Endodermal cell (in vitro differentiated cells): ENCODE results near the gene ANKRD33B. TPM values are rescaled to one million over a fixed set of nuclear protein-coding genes. Genes with fewer than 3 reads are reported as not detected.

Experiments
- DNase-seq: peaks from one replicate; pipeline ENCODE4 v3.0.0-alpha.2; 2017
- H3K27ac ChIP-seq: 2 replicates; pipeline ENCODE4 v1.5.1; 2013; ENCODE audit warnings: mild to moderate bottlenecking, low read depth, low read length, moderate library complexity
- H3K27me3 ChIP-seq: 2 replicates; pipeline ENCODE4 v1.6.1; 2013; ENCODE audit warnings: mild to moderate bottlenecking, low read length, moderate library complexity; ENCODE audit not compliant: insufficient read depth, control insufficient read depth, poor library complexity, severe bottlenecking
- H3K36me3 ChIP-seq: 2 replicates; pipeline ENCODE4 v1.7.0; 2013; ENCODE audit warnings: mild to moderate bottlenecking, low read length, moderate library complexity; ENCODE audit not compliant: control insufficient read depth, insufficient read depth
- H3K4me1 ChIP-seq: one replicate; pipeline ENCODE4 v1.7.0; 2013; ENCODE audit warnings: low read length; ENCODE audit not compliant: control insufficient read depth, insufficient read depth
- H3K4me3 ChIP-seq: 2 replicates; pipeline ENCODE4 v1.5.1; 2013; ENCODE audit warnings: mild to moderate bottlenecking, low read length, moderate library complexity
- H3K9ac ChIP-seq: 2 replicates; pipeline ENCODE4 v1.6.1; 2013; ENCODE audit warnings: mild to moderate bottlenecking, low read length, moderate library complexity; ENCODE audit not compliant: poor library complexity, severe bottlenecking; ENCODE audit errors: extremely low read depth
- H3K9me3 ChIP-seq: 2 replicates; pipeline ENCODE4 v1.6.1; 2013; ENCODE audit warnings: mild to moderate bottlenecking, low read length, moderate library complexity; ENCODE audit not compliant: control insufficient read depth
- H3K27ac Mint-ChIP-seq: 2 replicates; pipeline ENCODE4 v1.8.0; 2020; ENCODE audit warnings: mixed read lengths
- H3K27me3 Mint-ChIP-seq: 2 replicates; pipeline ENCODE4 v1.8.0; 2021; ENCODE audit warnings: mild to moderate bottlenecking, mixed read lengths; ENCODE audit not compliant: insufficient read depth
- H3K36me3 Mint-ChIP-seq: 2 replicates; pipeline ENCODE4 v1.8.0; 2020; ENCODE audit warnings: low read depth, mixed read lengths
- H3K4me1 Mint-ChIP-seq: 2 replicates; pipeline ENCODE4 v1.8.0; 2020; ENCODE audit warnings: mixed read lengths
- H3K4me3 Mint-ChIP-seq: 2 replicates; pipeline ENCODE4 v1.8.0; 2020; ENCODE audit warnings: mild to moderate bottlenecking, moderate library complexity, mixed read lengths
- H3K9me3 Mint-ChIP-seq: 2 replicates; pipeline ENCODE4 v1.8.0; 2020; ENCODE audit warnings: mild to moderate bottlenecking, mixed read lengths
- CTCF ChIP-seq: fragments of 200-600 bp; sonication (generic); conservative IDR thresholded peaks from 2 replicates; pipeline ENCODE4 v1.5.0; 2021; ENCODE audit warnings: antibody characterized with exemption, mild to moderate bottlenecking
- WGBS, 2 experiments: methylation state at CpG; one replicate each; pipeline versions ENCODE4 v1.1.5 to v1.1.7; 2013; ENCODE audit warnings: missing lambda C conversion rate in 2 of 2, mixed read lengths in 1 of 2; ENCODE audit not compliant: insufficient coverage in 1 of 2, insufficient read length in 1 of 2; 5-methylcytosine and 5-hydroxymethylcytosine counted together
- total RNA-seq, 2 donors: library from RNA; stranded (reverse); fragmentation: NEBNext Ultra II Directional in 1 of 2; extraction: Animal tissue kit (Norgen Biotek cat#: 25700) in 1 of 2; gene quantifications; 2 replicates in 1 of 2; 3 replicates in 1 of 2; pipeline ENCODE4 v1.2.1, GENCODE V29; 2021

Gene ANKRD33B
- total RNA-seq, 2 donors from 2014 or later = 21.9 to 37.2 TPM

- no peaks in the 10 kb centered on the region for H3K27me3 ChIP-seq
- no peak overlapping the region for H3K27ac ChIP-seq
- H3K4me1 ChIP-seq = no peaks in the 10 kb centered on the region
- no peaks in the 10 kb centered on the region for H3K27me3 Mint-ChIP-seq
- DNase-seq = no peak
- H3K9ac ChIP-seq = no peak overlapping the region
- peaks cover 3% of the 10 kb centered on the region for H3K36me3 ChIP-seq
- H3K9me3 ChIP-seq = no peaks in the 10 kb centered on the region
- TF ChIP-seq CTCF = no peak
- H3K9me3 Mint-ChIP-seq = no peaks in the 10 kb centered on the region
- 96% methylated on average over 1 of the region's 1 CpG; no CpG with 5 or more reads in 1 of the 2 experiments for WGBS, 2 experiments
- H3K4me1 Mint-ChIP-seq = peaks cover 4% of the 10 kb centered on the region
- H3K4me3 Mint-ChIP-seq = no peak overlapping the region
- H3K27ac Mint-ChIP-seq = no peak overlapping the region
- H3K4me3 ChIP-seq = no peak overlapping the region
- H3K36me3 Mint-ChIP-seq = peaks cover 2% of the 10 kb centered on the region
Measured at GRCh38 chr5:10599113-10599512, 35.2 kb downstream of the ANKRD33B start.

- H3K27ac Mint-ChIP-seq = no peak overlapping the region
- Histone ChIP-seq H3K9ac (no peak overlapping the region), H3K36me3 (peaks cover 3% of the 10 kb centered on the region), H3K27ac (no peak overlapping the region), H3K27me3 (no peaks in the 10 kb centered on the region), H3K4me3 (no peak overlapping the region), H3K4me1 (no peaks in the 10 kb centered on the region), H3K9me3 (no peaks in the 10 kb centered on the region)
- peaks cover under 1% of the 10 kb centered on the region for H3K4me1 Mint-ChIP-seq
- DNase-seq = no peak
- H3K27me3 Mint-ChIP-seq = no peaks in the 10 kb centered on the region
- peaks cover 2% of the 10 kb centered on the region for H3K36me3 Mint-ChIP-seq
- TF ChIP-seq CTCF = no peak
- H3K9me3 Mint-ChIP-seq = no peaks in the 10 kb centered on the region
- H3K4me3 Mint-ChIP-seq = no peak overlapping the region
Measured at GRCh38 chr5:10599862-10600284, 36.0 kb downstream of the ANKRD33B start.

- Histone ChIP-seq H3K9me3 (no peaks in the 10 kb centered on the region), H3K4me1 (no peaks in the 10 kb centered on the region), H3K4me3 (no peak overlapping the region), H3K27ac (no peak overlapping the region), H3K9ac (no peak overlapping the region), H3K36me3 (peaks cover 2% of the 10 kb centered on the region), H3K27me3 (no peaks in the 10 kb centered on the region)
- H3K36me3 Mint-ChIP-seq = peaks cover 2% of the 10 kb centered on the region
- no peaks in the 10 kb centered on the region for H3K4me1 Mint-ChIP-seq
- H3K27ac Mint-ChIP-seq = no peak overlapping the region
- H3K9me3 Mint-ChIP-seq = no peaks in the 10 kb centered on the region
- no peaks in the 10 kb centered on the region for H3K27me3 Mint-ChIP-seq
- 99 to 100% methylated on average over 2 to 5 of the region's 5 CpGs for WGBS, 2 experiments
- H3K4me3 Mint-ChIP-seq = no peak overlapping the region
- no peak for DNase-seq
- no peak for TF ChIP-seq CTCF
Measured at GRCh38 chr5:10600626-10601245, 36.9 kb downstream of the ANKRD33B start.
